ENCODE data around the gene C2CD2L.
"Not testable (repeated sequence)": the region's sequence is repeated elsewhere in the genome, so short reads cannot be mapped to it uniquely, and the experiment has no call there.

The C2CD2L gene

GRCh38 chr11:119134389-119134978, 27.3 kb downstream of the C2CD2L start:
- ATAC-seq, result peak; percentile 85
- TF ChIP-seq GLIS3 (CRISPR knock-in tag; IDR thresholded peaks at IDR 0.05) (no peak), ARNTL (CRISPR knock-in tag; IDR thresholded peaks at IDR 0.05; ENCODE audit: borderline replicate concordance, low read depth) (no peak), RARB (CRISPR knock-in tag; IDR thresholded peaks at IDR 0.05) (no peak), POU6F1 (CRISPR knock-in tag; IDR thresholded peaks at IDR 0.05; ENCODE audit: borderline replicate concordance, low read depth) (no peak), TSHZ2 (CRISPR knock-in tag; IDR thresholded peaks at IDR 0.05) (no peak), CSDC2 (CRISPR knock-in tag; IDR thresholded peaks at IDR 0.05) (no peak), OSR1 (CRISPR knock-in tag; IDR thresholded peaks at IDR 0.05) (no peak), PATZ1 (CRISPR knock-in tag; IDR thresholded peaks at IDR 0.05; ENCODE audit: borderline replicate concordance) (no peak), PPARA (CRISPR knock-in tag; IDR thresholded peaks at IDR 0.05; ENCODE audit: borderline replicate concordance) (no peak), ISL1 (CRISPR knock-in tag; IDR thresholded peaks at IDR 0.05) (no peak), ZNF8 (CRISPR knock-in tag; IDR thresholded peaks at IDR 0.05) (no peak)

GRCh38 chr11:119139276-119139675, 32.1 kb downstream of the C2CD2L start:
- not testable (repeated sequence) for ATAC-seq

GRCh38 chr11:119144825-119145486, 37.8 kb downstream of the C2CD2L start:
- TF ChIP-seq POU6F1 (CRISPR knock-in tag; IDR thresholded peaks at IDR 0.05; ENCODE audit: borderline replicate concordance, low read depth), result no peak
- TF ChIP-seq ZNF8 (CRISPR knock-in tag; IDR thresholded peaks at IDR 0.05), result peak; percentile 61
- no peak for TF ChIP-seq RARB (CRISPR knock-in tag; IDR thresholded peaks at IDR 0.05)
- peak; percentile 90 for ATAC-seq

- TF ChIP-seq PPARA (CRISPR knock-in tag; IDR thresholded peaks at IDR 0.05; ENCODE audit: borderline replicate concordance) (no peak), ZNF8 (CRISPR knock-in tag; IDR thresholded peaks at IDR 0.05) (no peak), BACH2 (CRISPR knock-in tag; IDR thresholded peaks at IDR 0.05; ENCODE audit: borderline replicate concordance) (no peak), RARB (CRISPR knock-in tag; IDR thresholded peaks at IDR 0.05) (no peak), TOX (CRISPR knock-in tag; IDR thresholded peaks at IDR 0.05; ENCODE audit: borderline replicate concordance) (no peak), ESRRG (CRISPR knock-in tag; IDR thresholded peaks at IDR 0.05) (no peak), PATZ1 (CRISPR knock-in tag; IDR thresholded peaks at IDR 0.05; ENCODE audit: borderline replicate concordance) (no peak), OSR1 (CRISPR knock-in tag; IDR thresholded peaks at IDR 0.05) (no peak), ZC3H10 (CRISPR knock-in tag; IDR thresholded peaks at IDR 0.05) (no peak), ZNF70 (CRISPR knock-in tag; IDR thresholded peaks at IDR 0.05) (no peak), ISL1 (CRISPR knock-in tag; IDR thresholded peaks at IDR 0.05) (no peak)
Observed at GRCh38 chr11:119145551-119145950, 38.4 kb downstream of the C2CD2L start.

More at GRCh38 chr11:119145551-119145950, 38.4 kb downstream of the C2CD2L start:
- ATAC-seq, result no peak
